HL-60 (cell line): ENCODE results near the gene GALT.
A peak's percentile ranks its signal among the peaks of the same experiment; 100 is the strongest.

Experiments
- DNase-seq, 2 experiments: peaks; one replicate each; pipeline ENCODE4 v3.0.0-alpha.2; 2010 to 2020; ENCODE audit warnings: low read depth in 1 of 2, low spot score in 1 of 2
- H3K27ac ChIP-seq: fragments of 250-450 bp; sonication (Bioruptor Pico); replicated peaks from 2 replicates; pipeline ENCODE4 v1.5.1; 2020; ENCODE audit warnings: mild to moderate bottlenecking, moderate library complexity
- H3K27me3 ChIP-seq: fragments of 250-450 bp; sonication (Bioruptor Pico); 2 replicates; pipeline ENCODE4 v1.5.1; 2021; ENCODE audit warnings: mild to moderate bottlenecking, moderate library complexity; ENCODE audit not compliant: insufficient read depth, poor library complexity, severe bottlenecking
- H3K4me3 ChIP-seq: replicated peaks from 2 replicates; pipeline ENCODE4 v1.5.1; 2011; ENCODE audit warnings: mild to moderate bottlenecking, control low read depth, low read length; ENCODE audit not compliant: insufficient read depth
- CTCF ChIP-seq: IDR thresholded peaks from one replicate; pipeline ENCODE4 v1.5.1; 2011; ENCODE audit warnings: low read length, control low read depth, inconsistent platforms; ENCODE audit not compliant: insufficient read depth
- GABPA ChIP-seq: IDR thresholded peaks from 2 replicates; pipeline ENCODE4 v1.6.1; 2012; ENCODE audit warnings: low read depth
- POLR2AphosphoS5 ChIP-seq: IDR thresholded peaks from 2 replicates; pipeline ENCODE4 v1.6.1; 2012; ENCODE audit warnings: low read depth
- SPI1 ChIP-seq: IDR thresholded peaks from 2 replicates; pipeline ENCODE4 v1.6.1; 2012; ENCODE audit warnings: low read depth, mild to moderate bottlenecking, borderline replicate concordance
- long read RNA-seq: library from polyadenylated mRNA; unstranded; transcript quantifications from one replicate; pipeline ENCODE4 v2.0.0, GENCODE V29; 2020
- TF ChIP-seq, protein P1 (sequence below): IDR thresholded peaks from 2 replicates; pipeline ENCODE4 v1.6.1; 2012; ENCODE audit warnings: low read depth; ENCODE audit not compliant: insufficient replicate concordance

Gene GALT
- long read RNA-seq, transcript GALT-201 (11 exons, 1,768 nt): major isoform, 18 of 80 reads
- long read RNA-seq, partial matches to known transcripts: 28 of 80 reads
- long read RNA-seq, other reads (novel, unspliced or antisense): 33 of 80 reads

DNA sequence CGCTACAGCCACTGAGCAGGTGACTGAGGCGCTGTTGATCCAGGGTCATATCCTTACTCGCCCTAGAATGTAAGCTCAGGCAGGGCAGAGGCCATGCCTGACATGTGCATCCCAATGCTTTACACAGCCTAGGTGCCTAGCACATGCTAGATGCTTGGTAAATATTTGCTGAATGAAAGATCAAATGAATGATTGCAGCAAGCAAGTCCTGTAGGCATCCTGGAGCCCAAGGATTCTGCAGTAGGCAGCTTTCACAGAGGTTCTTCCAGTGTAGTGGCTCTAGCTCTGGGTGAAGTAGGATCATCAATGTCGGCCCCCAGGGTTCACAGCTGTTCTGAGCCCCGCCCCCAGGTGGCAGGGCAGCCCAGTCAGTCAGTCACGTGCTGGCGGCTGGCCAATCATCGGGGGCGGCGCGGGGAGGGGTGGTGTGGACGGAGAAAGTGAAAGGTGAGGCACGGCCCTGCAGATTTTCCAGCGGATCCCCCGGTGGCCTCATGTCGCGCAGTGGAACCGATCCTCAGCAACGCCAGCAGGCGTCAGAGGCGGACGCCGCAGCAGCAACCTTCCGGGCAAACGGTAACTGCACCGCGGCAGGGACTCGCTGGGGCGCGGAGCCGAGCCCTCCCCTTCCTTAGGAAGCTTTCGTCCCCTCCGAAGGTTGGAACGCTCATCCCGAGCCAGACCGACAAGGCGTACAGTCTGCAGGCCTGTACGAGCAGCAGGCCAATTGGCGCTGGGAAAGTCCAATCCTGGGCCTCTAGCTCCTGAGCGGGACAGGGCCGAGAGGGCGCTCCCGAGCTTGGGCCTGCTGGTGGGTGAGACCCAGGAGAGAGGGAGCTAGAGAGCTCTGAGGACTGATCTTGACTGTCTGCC lies at the start of gene GALT:
GALT (plus strand) TSS at position 465 of the 873 bp plus-strand sequence; CDS start at position 495, 30 bp downstream.
- peak; percentile 86 to 96 for DNase-seq
- H3K27me3 ChIP-seq: no peaks in the 10 kb centered on the region
- H3K27ac ChIP-seq: peak within 1 kb of the TSS; percentile 69
- TF ChIP-seq SPI1 (no peak), POLR2AphosphoS5 (peak; percentile 49; the same call in 1 of the 2 replicates), GABPA (0 out of 2 replicates have a peak, but pooled peaks have one; percentile 11), CTCF (peak; percentile 44)
- TF ChIP-seq, protein P1, sequence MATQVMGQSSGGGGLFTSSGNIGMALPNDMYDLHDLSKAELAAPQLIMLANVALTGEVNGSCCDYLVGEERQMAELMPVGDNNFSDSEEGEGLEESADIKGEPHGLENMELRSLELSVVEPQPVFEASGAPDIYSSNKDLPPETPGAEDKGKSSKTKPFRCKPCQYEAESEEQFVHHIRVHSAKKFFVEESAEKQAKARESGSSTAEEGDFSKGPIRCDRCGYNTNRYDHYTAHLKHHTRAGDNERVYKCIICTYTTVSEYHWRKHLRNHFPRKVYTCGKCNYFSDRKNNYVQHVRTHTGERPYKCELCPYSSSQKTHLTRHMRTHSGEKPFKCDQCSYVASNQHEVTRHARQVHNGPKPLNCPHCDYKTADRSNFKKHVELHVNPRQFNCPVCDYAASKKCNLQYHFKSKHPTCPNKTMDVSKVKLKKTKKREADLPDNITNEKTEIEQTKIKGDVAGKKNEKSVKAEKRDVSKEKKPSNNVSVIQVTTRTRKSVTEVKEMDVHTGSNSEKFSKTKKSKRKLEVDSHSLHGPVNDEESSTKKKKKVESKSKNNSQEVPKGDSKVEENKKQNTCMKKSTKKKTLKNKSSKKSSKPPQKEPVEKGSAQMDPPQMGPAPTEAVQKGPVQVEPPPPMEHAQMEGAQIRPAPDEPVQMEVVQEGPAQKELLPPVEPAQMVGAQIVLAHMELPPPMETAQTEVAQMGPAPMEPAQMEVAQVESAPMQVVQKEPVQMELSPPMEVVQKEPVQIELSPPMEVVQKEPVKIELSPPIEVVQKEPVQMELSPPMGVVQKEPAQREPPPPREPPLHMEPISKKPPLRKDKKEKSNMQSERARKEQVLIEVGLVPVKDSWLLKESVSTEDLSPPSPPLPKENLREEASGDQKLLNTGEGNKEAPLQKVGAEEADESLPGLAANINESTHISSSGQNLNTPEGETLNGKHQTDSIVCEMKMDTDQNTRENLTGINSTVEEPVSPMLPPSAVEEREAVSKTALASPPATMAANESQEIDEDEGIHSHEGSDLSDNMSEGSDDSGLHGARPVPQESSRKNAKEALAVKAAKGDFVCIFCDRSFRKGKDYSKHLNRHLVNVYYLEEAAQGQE: peak; percentile 32
- peak within 1 kb of the TSS; percentile 72 for H3K4me3 ChIP-seq

GRCh38 chr9:34599546-34599945 lies 46.9 kb upstream of the GALT start:
- H3K4me3 ChIP-seq: no peak overlapping the region
- no peak for DNase-seq
- H3K27me3 ChIP-seq: no peaks in the 10 kb centered on the region
- H3K27ac ChIP-seq: no peak overlapping the region
- TF ChIP-seq GABPA: no peak
- no peak for TF ChIP-seq SPI1
- TF ChIP-seq CTCF: no peak
- TF ChIP-seq, protein P1: no peak
- no peak for TF ChIP-seq POLR2AphosphoS5

- no peaks in the 10 kb centered on the region for H3K27me3 ChIP-seq
- no peak for DNase-seq
- TF ChIP-seq CTCF (no peak), GABPA (no peak), SPI1 (no peak), POLR2AphosphoS5 (no peak)
- TF ChIP-seq, protein P1: no peak
- H3K27ac ChIP-seq: no peak overlapping the region
- H3K4me3 ChIP-seq: no peak overlapping the region
These were observed 45.6 kb upstream of the GALT start for GRCh38 chr9:34600908-34601307.
